H1 (cell line): ENCODE results near the gene CEP85. TPM values are rescaled to one million over a fixed set of nuclear protein-coding genes. Genes with fewer than 3 reads are reported as not detected.

Experiments
- CTCF ChIA-PET: fragments of 300-600 bp; sonication (Branson Sonifier 250); formaldehyde crosslinking; loops from one replicate; lab custom pipeline; 2021; ENCODE audit not compliant: partially characterized antibody; lab: Charles Lee
- POLR2A ChIA-PET: fragments of 300-600 bp; sonication (Branson Sonifier 250); formaldehyde crosslinking; loops from one replicate; lab custom pipeline; 2021; ENCODE audit warnings: inconsistent platforms; ENCODE audit not compliant: partially characterized antibody; lab: Charles Lee
- DNase-seq, 2 experiments: peaks; one replicate each; pipeline versions ENCODE4 v3.0.0 to v3.0.0-alpha.2; 2010 to 2022; ENCODE audit warnings: low spot score in 2 of 2, low read depth in 1 of 2, mixed read lengths in 1 of 2
- FAIRE-seq: peaks from 2 replicates; lab custom pipeline; 2011; peaks lifted over from hg19 to GRCh38; lab: Jason Lieb, UNC
- H2AFZ ChIP-seq: 2 replicates; pipeline ENCODE4 v1.8.1; 2012; ENCODE audit warnings: low read length, inconsistent platforms
- H2AK5ac ChIP-seq: 2 replicates; pipeline ENCODE4 v1.6.1; 2013; ENCODE audit warnings: low read depth, low read length
- H2BK120ac ChIP-seq: replicated peaks from 2 replicates; pipeline ENCODE3; 2013; ENCODE audit warnings: low read depth, low read length, inconsistent platforms
- H2BK12ac ChIP-seq: 2 replicates; pipeline ENCODE4 v1.6.1; 2013; ENCODE audit warnings: low read depth, low read length
- H2BK15ac ChIP-seq: 2 replicates; pipeline ENCODE4 v1.6.1; 2013; ENCODE audit warnings: low read length
- H2BK20ac ChIP-seq: 2 replicates; pipeline ENCODE4 v1.6.1; 2013; ENCODE audit warnings: low read length
- H2BK5ac ChIP-seq: 2 replicates; pipeline ENCODE4 v1.6.1; 2013; ENCODE audit warnings: low read depth, low read length
- H3K14ac ChIP-seq: 2 replicates; pipeline ENCODE4 v1.6.1; 2013; ENCODE audit warnings: inconsistent platforms; ENCODE audit not compliant: insufficient read length
- H3K18ac ChIP-seq: 2 replicates; pipeline ENCODE4 v1.6.1; 2013; ENCODE audit warnings: low read length; ENCODE audit errors: extremely low read depth
- H3K23ac ChIP-seq: 2 replicates; pipeline ENCODE4 v1.6.1; 2013; ENCODE audit warnings: inconsistent platforms; ENCODE audit not compliant: insufficient read length
- H3K23me2 ChIP-seq: 2 replicates; pipeline ENCODE4 v1.6.1; 2013; ENCODE audit warnings: low read depth, low read length
- H3K27ac ChIP-seq: 2 replicates; pipeline ENCODE4 v1.6.1; 2011; ENCODE audit warnings: low read depth, low read length, inconsistent platforms
- H3K27me3 ChIP-seq, 4 experiments: replicated peaks in 1 of 4; 1 replicate in 1 of 4; 2 replicates in 3 of 4; pipeline versions ENCODE4 v1.6.1 to v1.8.1; 2011 to 2013; ENCODE audit warnings: low read length in 3 of 4, mild to moderate bottlenecking in 3 of 4, inconsistent platforms in 2 of 4, mixed read lengths in 2 of 4, moderate library complexity in 1 of 4; ENCODE audit not compliant: control insufficient read depth in 3 of 4, insufficient read depth in 3 of 4; ENCODE audit errors: extremely low read depth in 1 of 4
- H3K36me3 ChIP-seq, 4 experiments: 2 replicates each; pipeline versions ENCODE4 v1.6.1 to v1.8.1; 2011 to 2013; ENCODE audit warnings: mild to moderate bottlenecking in 4 of 4, low read length in 3 of 4, moderate library complexity in 2 of 4, control low read depth in 1 of 4, inconsistent platforms in 1 of 4; ENCODE audit not compliant: insufficient read depth in 4 of 4, control insufficient read depth in 2 of 4
- H3K4ac ChIP-seq: replicated peaks from 2 replicates; pipeline ENCODE3; 2013; ENCODE audit warnings: low read length, low read depth, mixed read lengths, inconsistent platforms; ENCODE audit not compliant: insufficient read length
- H3K4me1 ChIP-seq, 4 experiments: replicated peaks in 1 of 4; 1 replicate in 1 of 4; 2 replicates in 3 of 4; pipeline versions ENCODE4 v1.6.1 to v1.8.1; 2011 to 2013; ENCODE audit warnings: low read length in 3 of 4, inconsistent platforms in 2 of 4, mixed read lengths in 1 of 4; ENCODE audit not compliant: insufficient read depth in 4 of 4, control insufficient read depth in 3 of 4
- H3K4me2 ChIP-seq, 2 experiments: 2 replicates each; pipeline versions ENCODE4 v1.6.1 to v1.8.1; 2011 to 2013; ENCODE audit warnings: low read depth in 2 of 2, low read length in 2 of 2, control low read depth in 1 of 2, inconsistent platforms in 1 of 2, mild to moderate bottlenecking in 1 of 2; ENCODE audit not compliant: insufficient read depth in 1 of 2
- H3K4me3 ChIP-seq, 4 experiments: fragments of 200-600, 300-600 bp in 1 of 4; sonication (generic), shearing (Covaris generic), sonication (Bioruptor Twin) in 1 of 4; 2 replicates each; pipeline versions ENCODE4 v1.5.1 to v1.8.1; 2011 to 2016; ENCODE audit warnings: low read length in 4 of 4, low read depth in 3 of 4, control low read depth in 2 of 4, inconsistent platforms in 2 of 4, mild to moderate bottlenecking in 2 of 4, mixed read lengths in 1 of 4, moderate library complexity in 1 of 4; ENCODE audit not compliant: insufficient read depth in 2 of 4; ENCODE audit errors: extremely low read depth in 1 of 4
- H3K56ac ChIP-seq: replicated peaks from 2 replicates; pipeline ENCODE3; 2013; ENCODE audit warnings: low read depth, mild to moderate bottlenecking, mixed read lengths, low read length, inconsistent platforms; ENCODE audit not compliant: insufficient read length
- H3K79me1 ChIP-seq: 2 replicates; pipeline ENCODE4 v1.6.1; 2013; ENCODE audit warnings: low read depth, low read length, control low read depth
- H3K79me2 ChIP-seq, 2 experiments: 2 replicates each; pipeline versions ENCODE4 v1.6.1 to v1.8.1; 2012 to 2013; ENCODE audit warnings: low read length in 2 of 2, mild to moderate bottlenecking in 2 of 2, inconsistent platforms in 1 of 2; ENCODE audit not compliant: insufficient read depth in 2 of 2, control insufficient read depth in 1 of 2
- H3K9ac ChIP-seq, 4 experiments: replicated peaks in 1 of 4; 1 replicate in 1 of 4; 2 replicates in 3 of 4; pipeline versions ENCODE4 v1.6.1 to v1.8.1; 2011 to 2013; ENCODE audit warnings: low read depth in 3 of 4, low read length in 3 of 4, control low read depth in 2 of 4, mild to moderate bottlenecking in 2 of 4, moderate library complexity in 2 of 4, inconsistent platforms in 1 of 4; ENCODE audit errors: extremely low read depth in 1 of 4
- H3K9me3 ChIP-seq, 2 experiments: 2 replicates each; pipeline versions ENCODE4 v1.6.1 to v1.8.1; 2012 to 2013; ENCODE audit warnings: mild to moderate bottlenecking in 2 of 2, moderate library complexity in 2 of 2, control low read depth in 1 of 2, inconsistent platforms in 1 of 2, low read depth in 1 of 2, low read length in 1 of 2, mixed read lengths in 1 of 2; ENCODE audit not compliant: insufficient read depth in 2 of 2
- H4K20me1 ChIP-seq, 2 experiments: replicated peaks in 1 of 2; 2 replicates each; pipeline versions ENCODE3 to v1.8.1; 2011 to 2013; ENCODE audit warnings: inconsistent platforms in 2 of 2, low read length in 2 of 2, mild to moderate bottlenecking in 1 of 2; ENCODE audit not compliant: insufficient read depth in 2 of 2, control insufficient read depth in 1 of 2
- H4K5ac ChIP-seq: 2 replicates; pipeline ENCODE4 v1.6.1; 2013; ENCODE audit warnings: low read length, low read depth, mixed read lengths, inconsistent platforms; ENCODE audit not compliant: insufficient read length
- H4K8ac ChIP-seq: 2 replicates; pipeline ENCODE4 v1.8.0; 2013; ENCODE audit warnings: mild to moderate bottlenecking, moderate library complexity, low read length, inconsistent platforms; ENCODE audit not compliant: insufficient read depth; ENCODE audit errors: extremely low read depth
- H4K91ac ChIP-seq: replicated peaks from 2 replicates; pipeline ENCODE3; 2013; ENCODE audit warnings: low read length, mixed read lengths, inconsistent platforms; ENCODE audit not compliant: insufficient read length
- HDAC2 ChIP-seq, 2 experiments: fragments of 300-600 bp in 1 of 2; sonication (generic) in 1 of 2; IDR thresholded peaks; 2 replicates each; pipeline ENCODE4 v1.6.1; 2011 to 2012; ENCODE audit warnings: low read depth in 2 of 2, low read length in 2 of 2, mild to moderate bottlenecking in 2 of 2, moderate library complexity in 2 of 2, borderline replicate concordance in 1 of 2, inconsistent platforms in 1 of 2
- HDAC6 ChIP-seq: IDR thresholded peaks from one replicate; pipeline ENCODE4 v1.7.1; 2012; ENCODE audit warnings: low read depth, mild to moderate bottlenecking, inconsistent platforms, low read length, moderate library complexity
- JUND ChIP-seq: IDR thresholded peaks from 2 replicates; pipeline ENCODE4 v1.6.1; 2011; ENCODE audit warnings: mild to moderate bottlenecking, improper control_type of control experiment, low read length
- NANOG ChIP-seq: IDR thresholded peaks from 2 replicates; pipeline ENCODE4 v1.6.1; 2011; ENCODE audit warnings: low read length, low read depth, mild to moderate bottlenecking, inconsistent platforms; ENCODE audit not compliant: insufficient read depth, poor library complexity, severe bottlenecking
- SIN3A ChIP-seq, 2 experiments: IDR thresholded peaks in 1 of 2; conservative IDR thresholded peaks in 1 of 2; 2 replicates each; pipeline ENCODE4 v1.6.1; 2011 to 2012; ENCODE audit warnings: low read length in 2 of 2, improper control_type of control experiment in 1 of 2, low read depth in 1 of 2, mild to moderate bottlenecking in 1 of 2
- SRF ChIP-seq: IDR thresholded peaks from 2 replicates; pipeline ENCODE4 v1.6.1; 2011; ENCODE audit warnings: mild to moderate bottlenecking, low read depth, low read length, moderate library complexity
- TBP ChIP-seq: IDR thresholded peaks from 2 replicates; pipeline ENCODE4 v1.6.1; 2011; ENCODE audit warnings: low read depth, low read length, improper control_type of control experiment
- ZNF274 ChIP-seq: IDR thresholded peaks from 2 replicates; pipeline ENCODE4 v1.7.0; 2012; ENCODE audit warnings: low read length, borderline replicate concordance; ENCODE audit errors: extremely low read depth
- WGBS, 2 experiments: shearing (Covaris generic) in 1 of 2; methylation state at CpG; one replicate each; pipeline versions ENCODE4 v1.1.6 to v1.1.7; 2013 to 2015; ENCODE audit warnings: low lambda C conversion rate in 2 of 2, mixed read lengths in 2 of 2, inconsistent platforms in 1 of 2, low coverage in 1 of 2, missing lambda C conversion rate in 1 of 2; ENCODE audit not compliant: insufficient replicate concordance in 2 of 2, insufficient coverage in 1 of 2, insufficient read length in 1 of 2; ENCODE audit errors: extremely low coverage in 1 of 2, missing lambda C conversion rate in 1 of 2; 5-methylcytosine and 5-hydroxymethylcytosine counted together
- polyA plus RNA-seq, 7 experiments: library from polyadenylated mRNA; depleted of rRNA in 3 of 7; stranded (reverse) in 5 of 7; unstranded in 2 of 7; fragments of >200 nt in 5 of 7; fragments of 200-250 nt in 2 of 7; gene quantifications; 1 replicate in 5 of 7; 2 replicates in 1 of 7; 4 replicates in 1 of 7; pipeline versions ENCODE4 v1.2.1 to v1.2.3, GENCODE V29; 2011 to 2013; ENCODE audit warnings: missing spikeins in 2 of 7, mixed read lengths in 2 of 7
- total RNA-seq: library from RNA; stranded (reverse); fragmentation: NEBNext Ultra II Directional; extraction: Animal tissue kit (Norgen Biotek cat#: 25700); gene quantifications from 2 replicates; pipeline ENCODE4 v1.2.1, GENCODE V29; 2021
- TF ChIP-seq, protein P1 (sequence below): IDR thresholded peaks from 2 replicates; pipeline ENCODE4 v1.6.1; 2011; ENCODE audit warnings: low read depth, mild to moderate bottlenecking, low read length; ENCODE audit not compliant: insufficient read depth

The CEP85 gene
- total and polyA plus RNA-seq, 2 of the 8 experiments (the other 6 are each of a cell fraction or from before 2014, with no cell fraction given) = 40.4 to 43.7 TPM

DNA sequence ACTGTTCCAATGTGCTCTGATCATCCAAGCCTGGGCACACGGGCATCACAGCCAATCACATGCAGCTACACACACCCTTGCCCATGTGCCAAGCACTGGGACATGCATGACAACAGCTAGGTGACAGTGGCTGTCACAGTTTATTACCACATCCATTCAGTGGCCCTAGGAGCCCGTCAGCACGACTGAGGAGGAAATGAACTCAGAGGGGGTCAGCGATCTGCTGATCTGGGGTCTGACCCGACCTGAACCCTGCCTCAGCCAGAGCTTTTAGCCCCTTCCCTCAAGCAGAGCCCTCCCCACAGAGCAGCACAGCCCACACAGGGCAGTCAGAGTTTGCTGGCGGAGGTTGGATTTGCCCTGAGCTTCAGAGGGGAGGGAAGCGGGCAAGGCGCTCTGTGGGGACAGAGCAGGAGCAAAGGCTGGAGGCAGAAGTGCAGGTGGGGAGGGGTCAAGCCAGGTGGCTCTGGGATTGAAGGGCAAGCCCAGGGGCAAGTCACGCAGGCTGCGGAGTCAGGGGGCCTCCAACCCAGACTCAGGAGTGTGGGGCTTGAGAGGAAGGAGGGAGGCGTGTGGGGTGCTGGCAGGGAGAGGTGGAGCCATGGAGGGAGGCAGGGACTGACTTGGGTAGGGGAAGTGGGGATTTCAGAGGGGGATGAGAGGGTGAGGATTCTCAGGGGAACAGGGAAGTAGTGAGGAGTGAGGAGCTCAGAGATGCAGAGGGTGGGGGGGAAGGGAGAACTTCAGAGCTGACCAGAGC, 56.3 kb downstream of the CEP85 start:
- Histone ChIP-seq H2BK20ac (peak overlapping the region; percentile 98), H4K20me1 (peaks cover 0 to 2% of the 10 kb centered on the region in 2 experiments), H4K91ac (peak overlapping the region; percentile 81), H3K18ac (peak overlapping the region; percentile 71), H3K4ac (peak overlapping the region; percentile 4), H3K4me1 (peaks cover 0 to 27% (median 18%) of the 10 kb centered on the region in 4 experiments; a peak in 6 of 7 replicates), H3K9me3 (no peaks in the 10 kb centered on the region), H3K79me1 (no peaks in the 10 kb centered on the region), H3K56ac (no peak overlapping the region), H3K14ac (no peak overlapping the region), H3K27ac (no peak overlapping the region), H3K9ac (no peak overlapping the region), H3K23me2 (no peaks in the 10 kb centered on the region; the same call in 1 of the 2 replicates), H3K27me3 (no peaks in the 10 kb centered on the region), H2AK5ac (no peak overlapping the region), H2BK120ac (no peak overlapping the region), H4K8ac (no peak overlapping the region), H3K4me3 (no peak overlapping the region), H4K5ac (no peak overlapping the region), H3K23ac (no peak overlapping the region), H2AFZ (no peak overlapping the region), H2BK12ac (peak overlapping the region; percentile 96; the same call in 1 of the 2 replicates), H2BK5ac (peak overlapping the region; percentile 81), H3K4me2 (peak overlapping the region; percentile 9 to 30; a peak in 2 of 4 replicates), H2BK15ac (peak overlapping the region; percentile 92; the same call in 1 of the 2 replicates), H3K79me2 (no peaks in the 10 kb centered on the region), H3K36me3 (no peaks in the 10 kb centered on the region)
- POLR2A ChIA-PET = interaction anchor here (0.9 to 2.4 kb wide), 13 partner anchors 8 to 129 kb away, joined by 3 to 14 read pairs (median 4); partner anchors contain the start of genes CD52 and SH3BGRL3
- FAIRE-seq (no peak), DNase-seq (no peak)
- WGBS, 2 experiments = 59% methylated on average over 11 of the region's 11 CpGs; no CpG with 5 or more reads in 1 of the 2 experiments
- CTCF ChIA-PET = interaction anchor here (0.6 to 57.0 kb wide), 10 partner anchors 3 to 798 kb away, joined by 3 to 1530 read pairs (median 6); partner anchors contain the start of genes CD52, SH3BGRL3 and UBXN11
- TF ChIP-seq HDAC6 (no peak), HDAC2 (IDR thresholded peaks at IDR 0.05; ENCODE audit: borderline replicate concordance in 1 of 2, low read depth in 2 of 2, low read length in 2 of 2) (no peak), ZNF274 (no peak), SRF (no peak), NANOG (no peak), TBP (no peak), JUND (no peak), SIN3A (conservative IDR thresholded peaks at IDR 0.05 in 1 of 2, IDR thresholded peaks at IDR 0.05 in 1 of 2; ENCODE audit: low read depth in 1 of 2, low read length in 2 of 2) (no peak)
- TF ChIP-seq, protein P1, sequence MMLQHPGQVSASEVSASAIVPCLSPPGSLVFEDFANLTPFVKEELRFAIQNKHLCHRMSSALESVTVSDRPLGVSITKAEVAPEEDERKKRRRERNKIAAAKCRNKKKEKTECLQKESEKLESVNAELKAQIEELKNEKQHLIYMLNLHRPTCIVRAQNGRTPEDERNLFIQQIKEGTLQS = no peak
